ENCODE measurements around the gene BATF3.

GRCh38 chr1:212716161-212716560 is 16.5 kb upstream of the BATF3 start:
- TF ChIP-seq CTCF (IDR thresholded peaks at IDR 0.05) (no peak), POLR2A (IDR thresholded peaks at IDR 0.05) (no peak)

All from breast epithelium (tissue), 3 donors.